HUDEP-2 (cell line): Measurements from ENCODE around the gene FMNL2.
A peak's percentile ranks its signal among the peaks of the same experiment; 100 is the strongest.

Experiments
- DNase-seq, 76 experiments: peaks; one replicate each; lab custom pipeline; 2025; ENCODE audit not compliant: unreplicated experiment in 76 of 76; lab: John Stamatoyannopoulos, UW

The FMNL2 gene

DNA sequence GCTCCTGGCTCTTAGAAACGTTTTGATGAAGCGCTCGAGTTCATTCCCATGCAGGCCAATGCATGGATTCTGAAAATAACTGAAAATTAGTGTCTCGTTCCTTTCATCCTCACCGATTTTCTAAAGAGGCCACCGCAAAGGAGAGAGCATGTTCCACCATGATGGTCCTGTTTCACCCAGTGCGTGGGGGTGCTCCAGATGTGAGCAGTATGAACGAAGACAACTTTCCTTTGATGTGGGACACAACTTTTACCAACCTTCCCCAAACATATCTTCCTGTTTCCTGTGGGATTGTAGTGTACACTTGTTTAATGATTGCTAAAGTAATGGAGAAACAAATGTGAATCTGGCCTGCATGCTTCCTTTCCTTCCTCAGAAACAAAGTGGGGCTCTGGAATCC lies 267.8 kb downstream of the FMNL2 start:
- no peak for DNase-seq

DNA sequence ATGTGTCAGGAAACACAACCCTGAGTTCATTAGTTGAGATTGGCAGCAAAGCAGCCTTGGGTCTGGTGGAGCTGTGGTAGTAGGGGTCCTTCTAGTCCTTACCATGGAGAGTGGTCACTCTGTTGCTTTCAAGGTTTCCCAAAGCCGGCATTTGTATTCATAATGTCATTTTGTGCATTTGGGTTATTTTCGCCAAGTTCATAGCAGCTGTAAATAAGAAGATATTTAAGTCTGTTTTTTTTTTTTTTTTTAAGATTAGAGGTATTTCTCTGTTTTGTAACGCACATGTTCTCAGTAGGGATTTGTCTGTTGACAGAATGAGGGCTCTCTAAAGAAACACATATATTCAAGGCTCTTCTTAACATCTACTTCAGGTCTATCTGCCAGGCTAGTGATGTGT lies 268.2 kb downstream of the FMNL2 start:
- no peak for DNase-seq

DNA sequence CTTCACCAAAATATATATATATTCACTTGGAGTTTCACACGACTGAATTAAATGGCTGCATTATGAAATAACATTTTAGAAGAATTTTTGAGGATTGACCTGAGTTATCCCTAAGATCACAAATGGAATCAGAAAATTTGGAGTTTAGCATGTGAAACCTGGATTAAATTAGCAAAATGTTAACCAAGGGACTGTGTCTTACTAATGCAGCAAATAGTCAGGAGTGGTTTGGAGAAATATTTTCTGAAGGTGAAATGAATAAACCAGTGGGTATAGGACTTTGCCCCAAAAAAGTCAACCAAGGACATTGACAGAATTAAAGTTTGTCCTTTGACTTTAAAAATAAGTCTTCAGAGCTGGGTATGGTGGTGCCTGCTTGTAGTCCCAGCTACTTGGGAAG lies 271.1 kb downstream of the FMNL2 start:
- DNase-seq: no peak

DNA sequence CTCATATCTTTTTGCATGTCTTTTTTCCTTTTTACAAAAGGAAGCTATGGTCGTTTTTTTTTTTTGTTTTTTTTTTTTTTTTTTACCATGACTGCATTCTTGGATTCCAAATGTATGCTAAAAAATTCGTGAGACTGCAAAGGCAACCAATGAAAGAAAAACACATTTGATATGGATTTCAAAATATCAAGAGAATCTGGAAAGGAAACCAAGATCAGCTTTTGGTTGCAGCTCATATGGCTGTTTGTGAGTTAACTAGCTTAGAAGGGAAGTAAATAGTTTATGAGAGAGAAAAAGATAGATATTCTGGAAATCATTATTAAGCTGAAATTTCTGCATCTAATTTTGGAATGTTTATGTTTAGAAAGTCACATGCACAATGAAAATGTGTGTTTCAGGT lies 272.0 kb downstream of the FMNL2 start:
- DNase-seq: no peak

DNA sequence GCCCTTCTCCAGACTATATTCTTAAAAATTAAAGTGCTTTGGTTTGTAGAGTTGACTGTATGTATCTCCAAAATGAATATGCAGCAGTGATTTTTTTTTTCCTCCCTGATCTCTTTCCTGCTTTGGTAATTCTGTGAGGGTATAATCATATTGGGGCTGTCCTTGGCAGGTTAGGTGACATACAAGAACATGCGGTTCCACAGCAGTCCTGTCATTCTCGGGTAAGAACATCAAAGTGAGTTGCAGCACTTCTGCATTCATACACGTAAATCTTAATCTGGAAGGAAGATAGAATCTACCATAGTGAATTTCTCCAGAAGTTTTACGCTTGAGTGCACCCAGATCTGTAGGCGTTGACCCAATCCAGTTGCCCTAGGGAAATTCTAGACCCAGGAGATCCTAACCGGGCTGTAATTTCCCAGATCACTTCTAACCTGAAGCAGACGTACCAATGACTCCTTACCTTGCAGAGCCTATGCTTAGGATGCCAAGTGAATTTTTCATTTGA lies 272.9 kb downstream of the FMNL2 start:
- DNase-seq: no peak

DNA sequence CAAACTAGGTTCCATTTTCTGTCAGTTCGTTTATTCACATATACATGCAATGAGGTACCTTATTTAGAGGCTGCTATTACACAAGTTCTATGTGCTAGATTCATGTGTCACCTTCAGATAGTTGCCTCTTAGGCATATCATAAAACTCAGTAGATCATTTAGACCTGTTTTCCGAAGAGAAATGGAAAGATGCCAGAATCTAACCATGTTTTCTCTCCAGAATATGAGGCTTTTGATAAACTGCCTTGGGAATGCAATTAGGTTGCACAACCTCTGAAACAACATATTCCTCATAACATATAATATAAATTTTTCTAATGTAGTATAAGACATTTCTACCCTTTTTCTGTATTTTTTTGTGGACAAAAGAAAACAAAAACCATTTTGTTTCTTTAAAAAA lies 274.2 kb downstream of the FMNL2 start:
- no peak for DNase-seq

DNA sequence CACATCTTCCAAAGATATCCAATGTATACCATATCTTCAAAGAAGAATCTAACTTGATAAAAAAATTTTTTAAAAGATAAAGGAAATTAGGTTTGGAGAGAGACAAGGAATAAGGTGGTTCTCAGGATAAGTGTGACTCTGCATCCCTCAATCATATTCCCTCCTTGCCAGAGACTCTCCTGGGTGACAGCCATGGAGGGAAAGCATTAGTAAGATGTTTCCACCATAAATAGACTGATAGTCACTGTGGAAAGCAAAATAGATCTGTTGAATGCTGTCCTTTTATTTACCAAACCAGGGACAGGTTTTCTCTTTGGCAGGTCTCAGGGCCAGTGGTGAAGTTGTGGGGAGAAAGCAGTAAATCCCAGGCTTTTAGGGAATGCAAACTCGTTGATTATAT lies 274.7 kb downstream of the FMNL2 start:
- DNase-seq: no peak

DNA sequence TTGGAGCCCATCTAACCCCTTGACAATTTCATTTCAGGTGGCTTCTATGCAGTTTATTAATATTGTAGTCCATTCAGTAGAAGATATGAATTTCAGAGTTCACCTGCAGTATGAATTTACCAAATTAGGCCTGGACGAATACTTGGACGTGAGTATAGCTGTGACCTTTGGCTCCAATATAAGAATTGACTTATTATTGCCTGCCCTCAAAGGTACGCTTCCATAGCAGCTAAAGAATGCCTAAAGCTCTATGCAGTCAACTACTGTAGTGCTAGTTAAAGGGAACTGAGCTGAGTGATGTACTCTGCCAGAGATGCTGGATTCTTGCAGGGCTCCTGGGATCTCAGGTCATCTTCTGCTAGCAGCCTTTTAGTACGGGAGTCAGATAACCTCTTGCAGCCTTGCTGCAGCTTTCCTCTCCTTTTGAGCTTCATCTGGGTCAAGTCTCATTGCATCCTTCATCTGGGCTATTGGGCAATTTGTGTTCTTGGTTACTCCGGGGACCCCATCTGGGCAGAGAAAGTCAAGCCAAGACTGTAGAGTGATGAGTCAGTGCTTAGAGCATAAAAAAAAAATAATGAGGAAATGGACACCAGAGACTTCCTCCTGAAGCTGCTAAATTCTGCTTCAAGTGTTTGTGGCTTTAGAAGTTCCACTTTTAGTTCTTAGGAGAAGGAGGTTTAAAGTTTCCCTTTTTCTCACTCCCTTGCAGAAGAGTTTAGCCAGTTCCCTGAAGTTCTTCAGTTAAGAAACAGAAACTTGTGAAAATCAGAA lies 276.7 kb downstream of the FMNL2 start:
- DNase-seq: no peak

DNA sequence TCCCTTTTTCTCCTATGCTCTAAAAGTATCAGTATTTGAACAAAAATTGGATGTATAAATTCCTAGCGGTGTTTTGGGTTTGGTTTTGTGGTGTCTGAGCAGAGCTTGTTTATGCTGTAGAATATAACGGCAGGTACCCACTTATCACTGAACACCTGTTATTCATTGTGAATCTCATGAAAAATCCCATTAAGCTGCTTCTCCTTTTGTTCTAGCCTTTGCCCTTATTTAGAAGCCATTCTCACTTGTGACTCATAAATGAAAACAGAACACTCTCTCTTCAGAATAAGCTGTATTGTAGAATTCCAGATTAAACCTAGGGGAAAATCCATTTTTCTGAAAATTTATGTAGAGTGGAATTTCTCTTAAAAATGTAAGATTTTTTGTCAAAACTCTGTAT lies 278.3 kb downstream of the FMNL2 start:
- DNase-seq: no peak

DNA sequence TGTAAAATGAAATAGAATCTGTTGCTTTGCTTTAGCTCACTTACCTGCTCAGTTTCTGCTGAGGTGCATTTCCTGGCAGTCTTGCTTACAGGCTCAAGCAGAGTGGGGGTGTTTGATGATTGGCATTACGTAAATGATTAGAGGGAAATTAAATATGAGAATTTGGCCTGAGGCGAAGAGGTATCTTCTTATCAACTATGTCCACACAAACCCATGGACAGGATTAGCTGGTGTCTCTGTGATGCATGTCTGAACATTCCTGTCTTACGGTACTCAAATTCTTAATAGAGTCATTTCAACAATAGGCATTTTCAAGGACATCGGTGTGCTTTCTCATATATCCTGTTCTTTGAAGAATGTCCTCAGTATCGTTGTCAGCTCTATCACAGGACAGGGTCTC lies 280.2 kb downstream of the FMNL2 start:
- no peak for DNase-seq

DNA sequence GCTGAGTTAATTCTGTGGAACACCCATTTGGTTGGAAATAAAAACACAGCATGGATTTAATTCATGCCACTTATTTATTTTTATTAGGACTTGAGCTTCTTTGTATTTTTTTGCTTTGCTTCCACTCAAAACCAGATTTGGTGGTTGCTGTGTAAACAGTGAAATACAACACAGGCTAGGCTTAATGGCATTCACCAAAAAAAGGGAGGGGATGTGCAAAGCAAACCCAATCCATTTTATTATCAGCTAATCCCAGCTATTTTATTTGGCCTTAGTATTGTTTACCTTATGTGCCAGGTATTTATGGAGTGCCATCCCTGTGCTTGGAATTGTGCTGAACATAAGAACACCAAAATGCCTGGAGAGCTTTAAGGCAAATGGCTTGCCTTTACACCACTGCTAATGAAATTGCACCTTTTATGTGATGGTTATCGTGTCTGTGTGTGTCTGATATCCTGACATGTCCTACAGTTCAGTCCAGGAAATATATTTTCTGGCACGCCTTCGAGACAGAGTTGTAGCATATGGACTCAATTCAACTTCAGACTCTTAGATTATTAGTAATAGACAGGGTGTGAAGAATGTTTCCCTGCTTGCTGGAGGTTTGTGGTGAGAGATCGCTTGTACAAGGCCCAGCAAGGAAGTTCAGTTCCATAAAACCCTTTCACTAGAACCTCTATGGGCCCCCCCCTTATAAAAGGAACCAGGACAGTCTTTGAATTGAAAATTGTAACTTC lies 282.6 kb downstream of the FMNL2 start:
- no peak for DNase-seq

DNA sequence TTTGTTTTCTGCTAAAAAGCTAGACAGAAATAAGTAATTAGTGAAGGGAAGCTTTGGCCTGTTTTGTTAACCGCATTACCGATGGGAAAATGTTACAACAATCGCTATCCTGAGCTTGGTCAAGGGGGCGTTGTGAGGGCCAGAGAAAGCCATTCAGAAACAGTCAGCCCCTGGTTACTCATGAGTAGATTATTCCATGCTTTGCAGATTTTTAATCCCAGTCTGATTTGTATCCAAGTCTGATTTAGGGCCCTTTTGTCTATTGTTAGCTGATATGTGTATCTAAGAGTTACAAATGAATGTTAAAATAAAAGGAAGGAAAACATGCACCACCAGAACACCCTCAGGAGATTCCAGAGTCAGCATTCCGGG lies 283.2 kb downstream of the FMNL2 start:
- DNase-seq: no peak

DNA sequence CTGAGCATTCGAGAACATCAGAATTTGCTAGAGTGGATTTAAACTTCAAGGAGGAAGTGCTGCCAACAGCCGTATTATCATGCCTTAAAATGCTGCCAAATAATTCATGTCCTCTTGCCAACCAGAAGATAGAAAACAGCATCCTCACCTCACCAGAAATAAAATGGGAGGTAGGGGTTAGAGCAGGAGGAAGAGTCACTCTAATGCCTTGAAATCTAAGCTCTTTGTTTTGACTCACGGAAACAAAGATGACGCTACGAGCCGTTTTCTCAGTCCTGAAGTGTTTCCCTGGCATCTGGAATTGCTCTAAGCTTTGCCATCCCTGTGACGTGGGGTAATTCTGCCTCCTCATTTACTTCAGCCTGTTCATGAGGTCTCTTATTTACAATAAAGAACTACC lies 285.2 kb downstream of the FMNL2 start:
- peak in 1 of 76 experiments; percentile 8 for DNase-seq

DNA sequence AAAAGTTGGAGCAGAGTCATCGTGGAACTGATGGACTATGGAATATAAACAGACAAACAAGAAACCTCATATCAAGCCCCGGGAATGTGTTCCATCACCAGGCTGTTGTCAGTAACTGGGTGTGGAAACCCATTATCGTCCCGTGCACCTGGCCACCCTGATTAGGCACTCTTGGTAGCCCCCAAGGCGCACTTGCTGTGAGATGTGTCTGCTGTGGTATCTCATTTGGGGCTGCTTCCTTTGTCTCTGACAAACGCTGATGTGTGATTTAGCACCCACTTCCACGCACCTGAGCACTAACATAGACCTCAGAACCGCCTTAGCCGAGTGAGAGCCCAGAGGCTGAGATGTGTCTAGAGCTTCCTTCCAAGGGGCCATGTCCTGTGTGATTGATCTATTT lies 286.0 kb downstream of the FMNL2 start:
- DNase-seq: peak in 10 of 76 experiments; percentile 2 to 55 (median 22)

DNA sequence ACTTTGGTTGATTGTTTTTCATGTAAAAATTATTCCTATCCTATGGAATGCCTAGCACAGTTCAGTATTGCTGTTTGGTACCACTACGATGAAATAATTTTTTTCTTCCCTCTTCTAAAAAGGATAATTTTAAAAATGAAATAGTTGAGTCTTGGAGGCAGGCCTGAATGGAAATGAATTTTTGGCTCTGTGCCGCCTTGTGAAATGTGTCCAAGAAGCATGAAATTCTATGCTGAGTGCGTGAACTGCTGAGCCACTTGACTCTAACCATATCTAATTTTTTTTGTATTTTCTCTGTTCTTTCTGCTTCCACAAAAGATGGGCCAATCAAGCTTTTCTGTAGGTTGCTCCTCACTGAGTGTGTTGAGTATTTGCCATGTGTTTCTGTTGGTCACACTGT lies 287.2 kb downstream of the FMNL2 start:
- no peak for DNase-seq

DNA sequence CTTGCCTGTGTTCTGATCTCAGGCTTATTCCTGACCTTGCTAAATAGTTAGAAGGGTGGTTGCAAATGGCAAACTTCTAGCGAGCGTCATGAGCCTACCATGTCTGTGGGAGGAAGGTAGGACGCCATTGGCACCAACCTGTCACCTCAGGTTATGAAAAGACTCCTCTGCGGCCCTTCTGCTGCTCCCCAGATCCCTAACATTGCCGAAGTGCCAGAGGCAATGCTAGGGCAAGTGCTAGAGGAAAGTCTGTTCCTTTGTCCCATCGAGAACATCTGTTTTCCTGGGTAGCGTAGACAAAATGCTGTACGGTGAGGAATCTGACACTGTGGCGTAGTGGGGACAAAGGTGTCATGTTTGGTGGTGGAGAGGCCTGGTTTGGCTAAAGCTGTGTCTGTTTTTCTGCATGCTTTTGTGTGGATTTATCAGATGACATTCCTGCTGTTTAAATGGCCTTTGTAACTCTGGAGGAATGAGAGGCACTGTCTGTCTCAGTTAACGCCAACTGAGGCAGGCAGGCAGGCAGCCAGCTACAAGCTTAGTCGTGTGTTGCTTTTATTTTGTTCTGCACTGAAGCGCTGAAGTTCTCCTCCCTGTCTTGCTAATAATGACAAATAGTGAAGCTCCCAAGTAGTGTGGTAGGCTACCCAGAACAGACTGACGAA lies 288.2 kb downstream of the FMNL2 start:
- no peak for DNase-seq

DNA sequence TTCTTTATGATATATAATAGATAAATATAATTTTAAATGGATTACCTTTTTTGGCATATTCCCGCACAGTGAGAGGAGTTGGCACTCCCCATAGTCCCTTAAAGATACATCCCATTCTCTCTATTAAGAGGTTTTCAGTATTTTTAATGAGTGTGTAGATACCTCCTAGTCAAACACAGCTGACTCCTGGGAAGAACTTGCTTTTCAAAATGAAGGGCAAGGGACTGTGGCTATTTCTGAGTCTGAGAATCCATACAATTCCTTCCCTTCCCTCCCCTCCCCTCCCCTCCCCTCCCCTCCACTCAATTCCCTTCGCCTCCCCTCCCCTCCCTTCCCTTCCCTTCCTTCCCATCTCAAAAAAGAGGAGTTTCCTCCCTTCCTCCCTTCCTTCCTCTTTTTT lies 288.8 kb downstream of the FMNL2 start:
- no peak for DNase-seq

DNA sequence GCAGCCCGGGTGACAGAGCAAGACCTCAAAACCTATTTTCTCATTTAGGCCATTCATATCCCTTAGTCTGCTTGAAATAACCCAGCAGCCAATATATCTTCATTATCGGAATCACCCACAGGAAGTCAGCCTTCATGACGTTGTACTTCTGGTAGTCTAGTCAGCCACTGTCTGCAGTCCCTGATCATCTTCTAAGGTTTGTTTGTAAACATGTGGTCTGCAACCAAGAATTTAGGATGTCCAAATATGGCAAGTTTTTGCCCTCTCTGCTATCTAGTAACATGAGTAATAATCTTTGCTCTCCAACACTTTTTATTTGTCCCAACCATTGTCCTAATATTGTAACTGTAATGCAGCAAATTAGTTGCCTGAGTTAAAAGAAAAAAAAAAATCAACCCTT lies 289.8 kb downstream of the FMNL2 start:
- no peak for DNase-seq

DNA sequence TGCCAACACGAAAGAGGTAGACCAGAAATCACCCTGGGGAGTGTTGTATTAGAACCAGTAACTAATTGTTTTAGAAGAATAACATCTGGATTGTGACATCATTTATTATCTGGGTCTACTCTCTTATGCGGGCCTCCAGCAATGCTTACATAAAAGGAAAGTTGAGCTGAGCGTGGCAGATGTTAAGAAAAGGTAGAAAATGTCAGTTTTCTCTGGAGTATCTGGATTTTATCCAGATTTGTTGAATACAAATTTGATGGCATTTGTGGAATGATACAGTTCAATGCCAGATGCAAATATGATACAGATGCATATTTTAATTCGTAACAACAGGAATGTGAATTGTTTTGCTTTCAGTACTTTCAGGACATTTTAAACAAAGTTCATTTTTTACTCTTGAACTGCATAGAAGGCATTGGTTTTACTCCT lies 292.0 kb downstream of the FMNL2 start:
- no peak for DNase-seq

DNA sequence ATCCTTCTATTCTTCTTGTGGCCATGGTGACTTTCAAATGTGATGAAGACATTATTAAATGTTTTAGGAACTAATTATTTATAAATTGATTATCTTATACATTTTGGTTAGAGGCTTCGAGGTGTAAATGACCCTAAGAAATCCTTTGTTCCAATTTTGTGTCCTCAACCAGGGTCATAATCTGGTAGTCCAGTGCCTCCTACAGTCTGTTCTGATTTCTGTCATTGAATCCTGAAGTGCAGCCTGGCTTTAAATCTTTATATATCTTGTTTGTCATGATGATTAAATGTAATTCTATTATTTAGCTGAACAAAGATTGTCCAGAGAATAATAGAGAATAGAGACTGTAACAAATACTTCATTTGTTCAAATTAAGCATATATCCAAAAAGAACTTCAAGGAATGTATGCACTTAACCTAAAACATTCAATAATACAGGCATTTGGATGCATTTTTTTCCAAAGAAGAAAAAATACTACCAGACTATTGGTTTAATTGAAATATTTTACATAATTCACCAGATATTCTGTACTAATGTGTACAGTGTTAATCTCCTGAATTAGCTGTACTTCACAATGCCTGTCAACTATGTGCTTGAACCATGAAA lies 292.5 kb downstream of the FMNL2 start:
- DNase-seq: peak in 14 of 76 experiments; percentile 8 to 36 (median 28)

DNA sequence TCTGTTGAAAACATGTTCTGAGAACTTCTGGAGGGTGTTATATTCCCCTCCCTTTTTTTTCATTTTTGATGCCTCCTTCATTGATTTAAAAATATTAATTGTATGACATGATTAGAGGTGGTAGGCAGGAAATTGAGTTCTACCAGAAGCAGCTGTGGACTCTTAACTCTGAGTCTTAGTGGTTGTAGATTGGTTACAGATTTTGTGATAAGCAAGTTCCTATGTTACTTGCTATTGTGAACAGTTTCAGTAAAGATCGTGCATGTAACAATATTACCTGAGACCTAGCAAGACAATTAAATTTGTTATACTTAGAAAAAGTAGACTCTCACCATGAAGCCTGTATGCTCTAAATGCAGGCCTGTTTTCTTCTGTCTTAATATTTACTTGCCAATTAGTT lies 294.2 kb downstream of the FMNL2 start:
- no peak for DNase-seq
